Activated CD8-positive, alpha-beta T cell treated with anti-CD3 and anti-CD28 coated beads for 36 hours (primary cell): ENCODE results near the gene HIBCH. TPM values are rescaled to one million over a fixed set of nuclear protein-coding genes. Genes with fewer than 3 reads are reported as not detected.

Source experiments
- ATAC-seq: fragments of 200-7000 bp; cut with Tn5 transposase; one replicate; pipeline ENCODE4 v1.10.0; 2021; ENCODE audit warnings: mild to moderate bottlenecking, moderate library complexity
- CTCF ChIA-PET: fragments of 350-600 bp; sonication (Branson Sonifier 250); formaldehyde crosslinking; loops from one replicate; lab custom pipeline; 2021; ENCODE audit warnings: antibody characterized with exemption; lab: Charles Lee
- POLR2A ChIA-PET: fragments of 350-600 bp; sonication (Branson Sonifier 250); formaldehyde crosslinking; loops from one replicate; lab custom pipeline; 2021; ENCODE audit warnings: antibody characterized with exemption; lab: Charles Lee
- DNase-seq: peaks from one replicate; pipeline ENCODE4 v3.0.0-alpha.2; 2020
- H3K27ac Mint-ChIP-seq: one replicate; pipeline ENCODE4 v1.8.0; 2021; ENCODE audit warnings: mild to moderate bottlenecking, mixed read lengths
- H3K27me3 Mint-ChIP-seq: one replicate; pipeline ENCODE4 v1.8.0; 2021; ENCODE audit warnings: mixed read lengths
- H3K36me3 Mint-ChIP-seq: one replicate; pipeline ENCODE4 v1.8.0; 2021; ENCODE audit warnings: low read depth, mixed read lengths
- H3K4me1 Mint-ChIP-seq: one replicate; pipeline ENCODE4 v1.8.0; 2021; ENCODE audit warnings: low read depth, mixed read lengths
- H3K4me3 Mint-ChIP-seq: one replicate; pipeline ENCODE4 v1.8.0; 2021; ENCODE audit warnings: mild to moderate bottlenecking, moderate library complexity, mixed read lengths
- H3K9me3 Mint-ChIP-seq: one replicate; pipeline ENCODE4 v1.8.0; 2021; ENCODE audit warnings: mixed read lengths
- CTCF ChIP-seq: fragments of 200-600 bp; IDR thresholded peaks from one replicate; pipeline ENCODE4 v1.8.0; 2022; ENCODE audit warnings: antibody characterized with exemption, mild to moderate bottlenecking
- intact Hi-C: fragments of 100-400 bp; cut with micrococcal nuclease; formaldehyde crosslinking; loops from one replicate; pipeline ENCODE4 v1.10.0; 2022
- total RNA-seq, 2 experiments: library from RNA; stranded (reverse); gene quantifications; one replicate each; pipeline ENCODE4 v1.2.3, GENCODE V29; 2021

HIBCH gene
- total RNA-seq, 2 experiments from 2014 or later, result 17.6 to 19.3 TPM

GRCh38 chr2:190221429-190221828 lies 98.2 kb downstream of the HIBCH start:
- H3K9me3 Mint-ChIP-seq, result peaks cover 3% of the 10 kb centered on the region
- no peak overlapping the region for H3K27ac Mint-ChIP-seq
- no peak for ATAC-seq
- peaks cover 53% of the 10 kb centered on the region for H3K36me3 Mint-ChIP-seq
- DNase-seq, result no peak
- TF ChIP-seq CTCF, result no peak
- intact Hi-C loops, result no loop called here
- H3K4me1 Mint-ChIP-seq, result peaks cover 4% of the 10 kb centered on the region
- CTCF ChIA-PET, result no interaction called here
- no peak overlapping the region for H3K4me3 Mint-ChIP-seq
- H3K27me3 Mint-ChIP-seq, result no peaks in the 10 kb centered on the region
- POLR2A ChIA-PET, result no interaction called here

GRCh38 chr2:190219186-190219585 lies 100.4 kb downstream of the HIBCH start:
- Mint-ChIP-seq H3K27me3 (no peaks in the 10 kb centered on the region), H3K4me1 (peaks cover 17% of the 10 kb centered on the region), H3K27ac (no peak overlapping the region), H3K9me3 (peaks cover 3% of the 10 kb centered on the region), H3K4me3 (no peak overlapping the region), H3K36me3 (peaks cover 35% of the 10 kb centered on the region)
- ChIA-PET CTCF (no interaction called here), POLR2A (no interaction called here)
- DNase-seq, result no peak
- no peak for ATAC-seq
- intact Hi-C loops, result no loop called here
- TF ChIP-seq CTCF, result no peak

- H3K27ac Mint-ChIP-seq, result no peak overlapping the region
- H3K4me1 Mint-ChIP-seq, result peaks cover 17% of the 10 kb centered on the region
- H3K36me3 Mint-ChIP-seq, result peaks cover 20% of the 10 kb centered on the region
- ChIA-PET POLR2A (no interaction called here), CTCF (interaction anchor here (1.0 kb wide), 1 partner anchor 61 kb away, joined by 3 read pairs; no protein-coding TSS in a partner anchor)
- no peaks in the 10 kb centered on the region for H3K9me3 Mint-ChIP-seq
- no peak overlapping the region for H3K4me3 Mint-ChIP-seq
- no peak for TF ChIP-seq CTCF
- DNase-seq, result no peak
- no peaks in the 10 kb centered on the region for H3K27me3 Mint-ChIP-seq
- ATAC-seq, result no peak
- intact Hi-C loops, result no loop called here
These were observed 102.0 kb downstream of the HIBCH start for GRCh38 chr2:190217616-190218015.

GRCh38 chr2:190216829-190217228 lies 102.8 kb downstream of the HIBCH start:
- Mint-ChIP-seq H3K4me1 (peaks cover 17% of the 10 kb centered on the region), H3K9me3 (no peaks in the 10 kb centered on the region), H3K27me3 (no peaks in the 10 kb centered on the region), H3K4me3 (no peak overlapping the region), H3K27ac (no peak overlapping the region), H3K36me3 (peaks cover 13% of the 10 kb centered on the region)
- ChIA-PET CTCF (no interaction called here), POLR2A (no interaction called here)
- ATAC-seq (no peak), DNase-seq (no peak)
- intact Hi-C loops, result no loop called here
- TF ChIP-seq CTCF, result no peak

- Mint-ChIP-seq H3K27ac (no peak overlapping the region), H3K9me3 (no peaks in the 10 kb centered on the region), H3K4me1 (peaks cover 17% of the 10 kb centered on the region), H3K27me3 (no peaks in the 10 kb centered on the region), H3K4me3 (no peak overlapping the region), H3K36me3 (peaks cover 7% of the 10 kb centered on the region)
- POLR2A ChIA-PET, result no interaction called here
- DNase-seq, result no peak
- CTCF ChIA-PET, result interaction anchor here (1.1 to 1.2 kb wide), 2 partner anchors 10 to 15 kb away, joined by 3 to 4 read pairs; no protein-coding TSS in a partner anchor
- intact Hi-C loops, result no loop called here
- no peak for ATAC-seq
- no peak for TF ChIP-seq CTCF
These were observed 104.0 kb downstream of the HIBCH start for GRCh38 chr2:190215620-190216019.
